Prostate gland (tissue), 2 donors: Measurements from ENCODE around the gene USP32.

Source experiments
- POLR2A ChIP-seq: fragments of 450-650 bp; IDR thresholded peaks from one replicate; pipeline ENCODE4 v1.6.1; 2016; ENCODE audit warnings: antibody characterized with exemption, mild to moderate bottlenecking
- TF ChIP-seq, protein P1 (sequence below), 4 experiments: fragments of 200-600 bp in 2 of 4; fragments of 450-650 bp in 2 of 4; sonication (generic) in 2 of 4; IDR thresholded peaks; 1 replicate in 3 of 4; 2 replicates in 1 of 4; pipeline ENCODE4 v1.5.1; 2016 to 2019; ENCODE audit warnings: antibody characterized with exemption in 4 of 4, mild to moderate bottlenecking in 2 of 4, moderate library complexity in 2 of 4

DNA sequence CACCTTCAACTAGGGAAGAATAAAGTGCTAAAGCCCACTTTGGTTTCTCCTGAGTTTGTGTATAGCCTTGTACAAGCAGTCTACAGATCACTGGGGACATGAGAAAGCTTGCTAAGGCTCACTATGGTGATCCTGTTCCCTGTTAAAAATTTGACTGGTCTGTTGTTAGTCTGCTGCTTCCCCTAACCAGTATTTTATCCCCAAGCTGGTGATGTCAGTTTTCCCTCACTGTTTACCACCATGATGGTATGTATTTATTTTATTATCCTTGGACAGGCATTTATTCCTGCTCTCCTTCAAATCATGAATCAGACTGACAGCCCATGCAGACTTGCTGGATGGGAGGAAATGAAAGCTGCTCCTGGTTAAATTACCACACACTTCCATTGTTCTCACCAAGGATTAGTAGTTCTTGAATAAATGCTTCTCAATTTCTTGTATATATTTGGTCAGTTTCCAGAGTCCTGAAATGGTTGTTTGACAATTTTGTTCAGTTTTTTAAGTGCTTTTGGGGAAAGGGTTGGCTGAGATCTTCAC is 142.6 kb downstream of the USP32 start:
- TF ChIP-seq, protein P1, sequence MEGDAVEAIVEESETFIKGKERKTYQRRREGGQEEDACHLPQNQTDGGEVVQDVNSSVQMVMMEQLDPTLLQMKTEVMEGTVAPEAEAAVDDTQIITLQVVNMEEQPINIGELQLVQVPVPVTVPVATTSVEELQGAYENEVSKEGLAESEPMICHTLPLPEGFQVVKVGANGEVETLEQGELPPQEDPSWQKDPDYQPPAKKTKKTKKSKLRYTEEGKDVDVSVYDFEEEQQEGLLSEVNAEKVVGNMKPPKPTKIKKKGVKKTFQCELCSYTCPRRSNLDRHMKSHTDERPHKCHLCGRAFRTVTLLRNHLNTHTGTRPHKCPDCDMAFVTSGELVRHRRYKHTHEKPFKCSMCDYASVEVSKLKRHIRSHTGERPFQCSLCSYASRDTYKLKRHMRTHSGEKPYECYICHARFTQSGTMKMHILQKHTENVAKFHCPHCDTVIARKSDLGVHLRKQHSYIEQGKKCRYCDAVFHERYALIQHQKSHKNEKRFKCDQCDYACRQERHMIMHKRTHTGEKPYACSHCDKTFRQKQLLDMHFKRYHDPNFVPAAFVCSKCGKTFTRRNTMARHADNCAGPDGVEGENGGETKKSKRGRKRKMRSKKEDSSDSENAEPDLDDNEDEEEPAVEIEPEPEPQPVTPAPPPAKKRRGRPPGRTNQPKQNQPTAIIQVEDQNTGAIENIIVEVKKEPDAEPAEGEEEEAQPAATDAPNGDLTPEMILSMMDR (IDR thresholded peaks at IDR 0.05) = no peak
- no peak for TF ChIP-seq POLR2A
